K562 (cell line): ENCODE measurements around the gene CD207. TPM values are rescaled to one million over a fixed set of nuclear protein-coding genes. Genes with fewer than 3 reads are reported as not detected.

Source experiments
- ATAC-seq: fragments of 200-7000 bp; cut with Tn5 transposase; 3 replicates; pipeline ENCODE4 v1.9.1; 2020; ENCODE audit warnings: moderate library complexity
- BruUV-seq: library from RNA; stranded (reverse); fragments of 400-500 nt; replicated peaks from 2 replicates; lab custom pipeline; 2021; lab: Mats Ljungman, UMichigan
- CTCF ChIA-PET: fragments of 300-600 bp; formaldehyde crosslinking; extraction: SDS; loops from one replicate; lab custom pipeline; 2021; ENCODE audit warnings: low intra/inter-chr PET ratio; lab: Yijun Ruan, JAX
- POLR2A ChIA-PET: fragments of 300-600, 350-650 bp; sonication (Branson Sonifier 250); formaldehyde crosslinking; extraction: SDS; loops from one replicate; lab custom pipeline; 2021; ENCODE audit warnings: antibody characterized with exemption, inconsistent platforms; lab: Yijun Ruan, JAX
- DNase-seq, 4 experiments: peaks; one replicate each; pipeline versions ENCODE4 v3.0.0 to v3.0.0-alpha.2; 2011 to 2018; ENCODE audit warnings: low spot score in 3 of 4, mixed read lengths in 3 of 4; ENCODE audit errors: extremely low read depth in 1 of 4
- FAIRE-seq: peaks from 2 replicates; lab custom pipeline; 2011; peaks lifted over from hg19 to GRCh38; lab: Jason Lieb, UNC
- H2AFZ ChIP-seq: 2 replicates; pipeline ENCODE4 v1.6.0; 2011; ENCODE audit warnings: low read depth, low read length, control low read depth, inconsistent platforms
- H3K27ac ChIP-seq: fragments of 200-600 bp; 3 replicates; pipeline ENCODE4 v1.8.0; 2011; ENCODE audit warnings: low read depth, mild to moderate bottlenecking, control low read depth, inconsistent platforms, low read length, moderate library complexity, mixed read lengths; ENCODE audit errors: extremely low read depth
- H3K27me3 ChIP-seq, 2 experiments: fragments of 300-600 bp in 1 of 2; 2 replicates in 1 of 2; 3 replicates in 1 of 2; pipeline versions ENCODE4 v1.6.0 to v1.8.0; 2011; ENCODE audit warnings: inconsistent platforms in 2 of 2, low read length in 2 of 2, mild to moderate bottlenecking in 1 of 2, mixed read lengths in 1 of 2, moderate library complexity in 1 of 2; ENCODE audit not compliant: control insufficient read depth in 2 of 2, insufficient read depth in 2 of 2
- H3K36me3 ChIP-seq: fragments of 300-600 bp; 3 replicates; pipeline ENCODE4 v1.8.0; 2011; ENCODE audit warnings: mild to moderate bottlenecking, low read length, inconsistent platforms; ENCODE audit not compliant: control insufficient read depth, insufficient read depth
- H3K4me1 ChIP-seq, 2 experiments: fragments of 200-600 bp in 1 of 2; replicated peaks in 1 of 2; 2 replicates in 1 of 2; 3 replicates in 1 of 2; pipeline versions ENCODE4 v1.5.1 to v1.8.0; 2011; ENCODE audit warnings: inconsistent platforms in 2 of 2, low read length in 2 of 2, mild to moderate bottlenecking in 1 of 2, mixed read lengths in 1 of 2, moderate library complexity in 1 of 2; ENCODE audit not compliant: control insufficient read depth in 2 of 2, insufficient read depth in 2 of 2
- H3K4me2 ChIP-seq: 2 replicates; pipeline ENCODE4 v1.6.1; 2011; ENCODE audit warnings: low read length, control low read depth, inconsistent platforms, mixed read lengths; ENCODE audit not compliant: insufficient read depth
- H3K4me3 ChIP-seq: fragments of 200-600 bp; sonication (generic), shearing (Covaris generic); 2 replicates; pipeline ENCODE4 v1.5.1; 2016; ENCODE audit warnings: control low read depth, inconsistent platforms
- H3K79me2 ChIP-seq: fragments of 200-600 bp; 3 replicates; pipeline ENCODE4 v1.8.0; 2011; ENCODE audit warnings: low read length, inconsistent platforms; ENCODE audit not compliant: control insufficient read depth, insufficient read depth
- H3K9ac ChIP-seq, 2 experiments: 2 replicates each; pipeline versions ENCODE4 v1.6.0 to v1.6.1; 2011; ENCODE audit warnings: low read depth in 2 of 2, low read length in 2 of 2, control low read depth in 1 of 2, inconsistent platforms in 1 of 2, mild to moderate bottlenecking in 1 of 2, mixed read lengths in 1 of 2; ENCODE audit not compliant: insufficient read depth in 1 of 2
- H3K9me1 ChIP-seq: one replicate; pipeline ENCODE4 v1.6.0; 2011; ENCODE audit warnings: inconsistent platforms, mild to moderate bottlenecking, low read length, moderate library complexity; ENCODE audit not compliant: control insufficient read depth, insufficient read depth
- H3K9me3 ChIP-seq: replicated peaks from 2 replicates; pipeline ENCODE4 v1.5.1; 2011; ENCODE audit warnings: low read depth, low read length, inconsistent platforms; ENCODE audit not compliant: control insufficient read depth, insufficient read depth
- H4K20me1 ChIP-seq: replicated peaks from 2 replicates; pipeline ENCODE4 v1.6.1; 2011; ENCODE audit warnings: low read length, inconsistent platforms, mixed read lengths; ENCODE audit not compliant: control insufficient read depth, insufficient read depth
- GTF2E2 ChIP-seq: fragments of 200-800 bp; sonication (Bioruptor generic); IDR thresholded peaks from 2 replicates; pipeline ENCODE4 v1.6.1; 2016; ENCODE audit warnings: missing genetic modification characterization, missing compliant biosample characterization
- HDAC2 ChIP-seq: fragments of 450-650 bp; IDR thresholded peaks from 2 replicates; pipeline ENCODE4 v1.6.1; 2016; ENCODE audit warnings: mild to moderate bottlenecking
- HDAC6 ChIP-seq: IDR thresholded peaks from 2 replicates; pipeline ENCODE4 v1.6.1; 2012; ENCODE audit warnings: low read depth, mild to moderate bottlenecking, control low read depth, inconsistent platforms, low read length, moderate library complexity
- KHSRP ChIP-seq: fragments of 450-650 bp; IDR thresholded peaks from 2 replicates; pipeline ENCODE4 v1.6.1; 2017
- MEF2A ChIP-seq: IDR thresholded peaks from 2 replicates; pipeline ENCODE4 v1.6.1; 2011; ENCODE audit warnings: low read depth, mild to moderate bottlenecking, low read length, moderate library complexity; ENCODE audit not compliant: control insufficient read depth
- PTTG1 ChIP-seq: fragments of 450-650 bp; IDR thresholded peaks from 2 replicates; pipeline ENCODE4 v1.6.1; 2016; ENCODE audit warnings: low read depth, mild to moderate bottlenecking, missing genetic modification characterization, missing compliant biosample characterization
- UBTF ChIP-seq, 2 experiments: IDR thresholded peaks; 2 replicates each; pipeline ENCODE4 v1.6.1; 2012; ENCODE audit warnings: improper control_type of control experiment in 2 of 2, low read depth in 2 of 2, low read length in 2 of 2, borderline replicate concordance in 1 of 2
- ZNF232 ChIP-seq: sonication (generic); formaldehyde crosslinking; IDR thresholded peaks from 2 replicates; pipeline ENCODE4 v1.8.0; 2022; ENCODE audit warnings: mild to moderate bottlenecking, missing genetic modification reagents
- ZNF449 ChIP-seq: fragments of 250-450 bp; sonication (Bioruptor Pico); IDR thresholded peaks from 2 replicates; pipeline ENCODE4 v1.8.0; 2022; ENCODE audit warnings: moderate library complexity, mild to moderate bottlenecking, inconsistent platforms
- ZNF583 ChIP-seq: fragments of 250-450 bp; sonication (Bioruptor Pico); IDR thresholded peaks from 2 replicates; pipeline ENCODE4 v1.4.0; 2020
- WGBS: fragments of 100-300 bp; shearing (Covaris generic); methylation state at CpG from one replicate; pipeline ENCODE4 v1.1.6; 2016; ENCODE audit warnings: low coverage, mixed read lengths; ENCODE audit not compliant: insufficient coverage; ENCODE audit errors: missing lambda C conversion rate; 5-methylcytosine and 5-hydroxymethylcytosine counted together
- in situ Hi-C: fragments of 300-500 bp; cut with MboI; formaldehyde crosslinking; loops from 4 replicates; pipeline ENCODE4 v1.15.0; 2018; ENCODE audit warnings: inconsistent platforms, mixed read lengths
- intact Hi-C: fragments of 100-400 bp; cut with micrococcal nuclease; formaldehyde crosslinking; loops from 2 replicates; pipeline ENCODE4 v1.14.2; 2022
- polyA plus RNA-seq, 8 experiments: library from polyadenylated mRNA; depleted of rRNA in 4 of 8; stranded (reverse) in 5 of 8; unstranded in 3 of 8; fragments of >200 nt; fragmentation: Nextera tagmentation in 2 of 8; fragmentation: Illumina TruSeq in 1 of 8; extraction: Ambion mirVana in 2 of 8; extraction: Trizol in 1 of 8; gene quantifications; 2 replicates each; pipeline versions ENCODE4 v1.2.1 to v1.2.3, GENCODE V29; 2011 to 2014; ENCODE audit warnings: inconsistent platforms in 1 of 8, missing spikeins in 1 of 8
- total RNA-seq, 7 experiments: library from RNA; depleted of rRNA in 6 of 7; stranded (reverse); fragments of >200 nt in 6 of 7; fragmentation: Illumina TruSeq in 2 of 7; extraction: Trizol in 2 of 7; gene quantifications; 2 replicates each; pipeline versions ENCODE4 v1.2.1 to v1.2.3, GENCODE V29; 2011 to 2021; ENCODE audit warnings: low replicate concordance in 1 of 7

The CD207 gene
- total and polyA plus RNA-seq, 9 of the 15 experiments (the other 6 are each of a cell fraction or from before 2014, with no cell fraction given), result not detected

DNA sequence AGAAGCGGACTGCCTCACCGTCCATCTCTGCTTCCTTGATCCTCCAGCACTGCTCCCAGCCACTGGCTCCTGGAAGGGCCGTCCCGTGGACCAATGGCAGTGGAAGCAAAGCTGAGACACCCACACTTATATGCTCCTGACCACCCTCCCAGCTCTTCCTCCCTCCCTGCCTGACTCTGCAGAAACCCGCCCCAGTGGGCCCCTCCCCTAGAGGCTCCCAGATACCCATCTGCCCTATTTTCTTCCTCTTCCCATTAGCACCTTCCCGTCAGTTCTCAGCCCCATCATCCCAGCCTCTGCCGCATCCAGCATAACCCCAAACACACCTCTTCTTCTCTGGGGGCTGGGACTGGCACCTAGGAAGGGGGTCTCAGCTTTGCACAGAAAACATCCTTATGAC lies 15.1 kb downstream of the CD207 start, which contains the start of gene CLEC4F:
Gene CLEC4F, minus strand, starts transcription at position 101 of the 400 bp plus-strand sequence. Its CDS starts 76 bp downstream, at position 25.
- H2AFZ ChIP-seq, result no peak within 1 kb of the TSS
- CTCF ChIA-PET, result no interaction called here
- H3K27ac ChIP-seq, result no peak within 1 kb of the TSS
- in situ Hi-C loops, result no loop called here
- no peak for FAIRE-seq
- no peak within 1 kb of the TSS for H3K4me2 ChIP-seq
- no peaks in the 10 kb centered on the region for H3K9me1 ChIP-seq
- no peak for TF ChIP-seq ZNF449 (CRISPR knock-in tag)
- no peak for TF ChIP-seq ZNF232 (CRISPR knock-in tag)
- no peak for TF ChIP-seq PTTG1 (tag)
- TF ChIP-seq GTF2E2 (tag), result no peak
- TF ChIP-seq HDAC6, result no peak
- no peak for TF ChIP-seq KHSRP
- no peak for TF ChIP-seq HDAC2
- no peak for TF ChIP-seq UBTF (IDR thresholded peaks at IDR 0.05; ENCODE audit: borderline replicate concordance in 1 of 2, low read depth in 2 of 2, low read length in 2 of 2)
- no peak for TF ChIP-seq MEF2A
- TF ChIP-seq ZNF583 (CRISPR knock-in tag), result no peak
- TF ChIP-seq, all 486 proteins: peak for 0
- Histone ChIP-seq H3K4me1 (no peaks in the 10 kb centered on the region), H4K20me1 (no peaks in the 10 kb centered on the region), H3K4me3 (no peak within 1 kb of the TSS), H3K9me3 (no peaks in the 10 kb centered on the region), H3K27me3 (peaks cover 35 to 50% of the 10 kb centered on the region in 2 experiments), H3K36me3 (no peaks in the 10 kb centered on the region), H3K79me2 (no peaks in the 10 kb centered on the region), H3K9ac (no peak within 1 kb of the TSS)
- WGBS, result 3% methylated on average over 5 of the region's 7 CpGs
- DNase-seq, result no peak
- BruUV-seq, result no TSS peak
- ATAC-seq, result peak; percentile 51
- POLR2A ChIA-PET, result interaction anchor here (1.2 kb wide), 1 partner anchor 9 kb away, joined by 5 read pairs; no protein-coding TSS in a partner anchor
- intact Hi-C loops, result no loop called here
